Raji (cell line): ENCODE results near the gene B3GNT2.

Source experiments
- POLR2A ChIP-seq: IDR thresholded peaks from 2 replicates; pipeline ENCODE4 v1.6.1; 2011; ENCODE audit warnings: low read depth, low read length, control low read depth; ENCODE audit not compliant: insufficient read depth

Gene B3GNT2

GRCh38 chr2:62215306-62216064 lies 19.6 kb downstream of the B3GNT2 start:
- TF ChIP-seq POLR2A = no peak

GRCh38 chr2:62216113-62216512 lies 20.2 kb downstream of the B3GNT2 start:
- no peak for TF ChIP-seq POLR2A

GRCh38 chr2:62216616-62217015 lies 20.7 kb downstream of the B3GNT2 start:
- no peak for TF ChIP-seq POLR2A

GRCh38 chr2:62217421-62217820 lies 21.5 kb downstream of the B3GNT2 start:
- TF ChIP-seq POLR2A = no peak

GRCh38 chr2:62217970-62218369 lies 22.1 kb downstream of the B3GNT2 start:
- TF ChIP-seq POLR2A = no peak

GRCh38 chr2:62219407-62220159 lies 23.7 kb downstream of the B3GNT2 start:
- no peak for TF ChIP-seq POLR2A

GRCh38 chr2:62221141-62221540 lies 25.2 kb downstream of the B3GNT2 start:
- TF ChIP-seq POLR2A = no peak

GRCh38 chr2:62222171-62222570 lies 26.3 kb downstream of the B3GNT2 start:
- no peak for TF ChIP-seq POLR2A

- no peak for TF ChIP-seq POLR2A
Measured at GRCh38 chr2:62222674-62223073, 26.8 kb downstream of the B3GNT2 start.

GRCh38 chr2:62224976-62225375 lies 29.1 kb downstream of the B3GNT2 start:
- no peak for TF ChIP-seq POLR2A

- no peak for TF ChIP-seq POLR2A
Measured at GRCh38 chr2:62227386-62228075, 31.6 kb downstream of the B3GNT2 start.

- TF ChIP-seq POLR2A = no peak
Measured at GRCh38 chr2:62229082-62229605, 33.2 kb downstream of the B3GNT2 start.

GRCh38 chr2:62231541-62231940 lies 35.6 kb downstream of the B3GNT2 start:
- no peak for TF ChIP-seq POLR2A

- TF ChIP-seq POLR2A = no peak
Measured at GRCh38 chr2:62234755-62235655, 39.1 kb downstream of the B3GNT2 start.
